Parathyroid adenoma (tissue), 2 donors: ENCODE data around the gene CPLX3.

ENCODE experiments used
- H2AFZ ChIP-seq: fragments of 300-600 bp; sonication (generic); one replicate; pipeline ENCODE4 v1.7.0; 2017; ENCODE audit warnings: antibody characterized with exemption, mild to moderate bottlenecking
- H3K27ac ChIP-seq: fragments of 300-600 bp; sonication (generic); one replicate; pipeline ENCODE4 v1.7.0; 2017
- H3K27me3 ChIP-seq: fragments of 300-600 bp; sonication (generic); one replicate; pipeline ENCODE4 v1.7.0; 2017; ENCODE audit warnings: low read length; ENCODE audit not compliant: control insufficient read depth, insufficient read depth
- H3K36me3 ChIP-seq: fragments of 300-600 bp; sonication (generic); one replicate; pipeline ENCODE4 v1.7.0; 2017; ENCODE audit warnings: low read length; ENCODE audit not compliant: control insufficient read depth, insufficient read depth
- H3K4me1 ChIP-seq: fragments of 300-600 bp; sonication (generic); one replicate; pipeline ENCODE4 v1.7.0; 2017; ENCODE audit warnings: control low read depth
- H3K4me2 ChIP-seq: fragments of 300-600 bp; sonication (generic); one replicate; pipeline ENCODE4 v1.7.0; 2017; ENCODE audit warnings: low read length
- H3K4me3 ChIP-seq: fragments of 300-600 bp; sonication (generic); one replicate; pipeline ENCODE4 v1.7.0; 2017; ENCODE audit warnings: low read depth, low read length
- H3K79me2 ChIP-seq: fragments of 300-600 bp; sonication (generic); one replicate; pipeline ENCODE4 v1.7.0; 2017; ENCODE audit warnings: control low read depth
- H3K9ac ChIP-seq: fragments of 300-600 bp; sonication (generic); one replicate; pipeline ENCODE4 v1.7.0; 2017; ENCODE audit warnings: mild to moderate bottlenecking
- H3K9me3 ChIP-seq: fragments of 300-600 bp; sonication (generic); one replicate; pipeline ENCODE4 v1.7.0; 2017; ENCODE audit warnings: low read length; ENCODE audit not compliant: control insufficient read depth
- CTCF ChIP-seq: fragments of 300-600 bp; sonication (generic); IDR thresholded peaks from one replicate; pipeline ENCODE4 v1.7.0; 2017; ENCODE audit warnings: antibody characterized with exemption, mild to moderate bottlenecking
- donor health status: primary hyperparathyroidism.

The CPLX3 gene

GRCh38 chr15:74786551-74787165 lies 39.8 kb upstream of the CPLX3 start:
- Histone ChIP-seq H3K4me3 (no peak overlapping the region), H3K27ac (peak overlapping the region; percentile 9), H3K27me3 (no peaks in the 10 kb centered on the region), H3K9me3 (no peaks in the 10 kb centered on the region), H3K36me3 (no peaks in the 10 kb centered on the region), H3K4me2 (no peak overlapping the region), H3K9ac (no peak overlapping the region), H3K79me2 (peaks cover 5% of the 10 kb centered on the region), H3K4me1 (peaks cover 10% of the 10 kb centered on the region), H2AFZ (no peak overlapping the region)
- TF ChIP-seq CTCF = no peak

- H3K9me3 ChIP-seq = no peaks in the 10 kb centered on the region
- no peak overlapping the region for H2AFZ ChIP-seq
- peaks cover 11% of the 10 kb centered on the region for H3K79me2 ChIP-seq
- H3K27me3 ChIP-seq = no peaks in the 10 kb centered on the region
- no peak for TF ChIP-seq CTCF
- H3K4me3 ChIP-seq = no peak overlapping the region
- peak overlapping the region; percentile 11 for H3K27ac ChIP-seq
- H3K36me3 ChIP-seq = no peaks in the 10 kb centered on the region
- H3K4me1 ChIP-seq = peaks cover 10% of the 10 kb centered on the region
- no peak overlapping the region for H3K4me2 ChIP-seq
- no peak overlapping the region for H3K9ac ChIP-seq
These were observed 39.0 kb upstream of the CPLX3 start for GRCh38 chr15:74787251-74788041.

- H3K4me2 ChIP-seq = peak overlapping the region; percentile 56
- H3K36me3 ChIP-seq = no peaks in the 10 kb centered on the region
- no peak overlapping the region for H3K4me3 ChIP-seq
- TF ChIP-seq CTCF = no peak
- H3K9ac ChIP-seq = no peak overlapping the region
- peaks cover 17% of the 10 kb centered on the region for H3K79me2 ChIP-seq
- peak overlapping the region; percentile 11 for H3K27ac ChIP-seq
- no peaks in the 10 kb centered on the region for H3K27me3 ChIP-seq
- peaks cover 10% of the 10 kb centered on the region for H3K4me1 ChIP-seq
- H2AFZ ChIP-seq = no peak overlapping the region
- no peaks in the 10 kb centered on the region for H3K9me3 ChIP-seq
These were observed 38.3 kb upstream of the CPLX3 start for GRCh38 chr15:74788042-74788682.

GRCh38 chr15:74788683-74789151 lies 37.7 kb upstream of the CPLX3 start:
- Histone ChIP-seq H3K4me1 (peaks cover 10% of the 10 kb centered on the region), H3K79me2 (peaks cover 20% of the 10 kb centered on the region), H3K4me2 (peak overlapping the region; percentile 56), H3K9ac (no peak overlapping the region), H3K36me3 (no peaks in the 10 kb centered on the region), H3K9me3 (no peaks in the 10 kb centered on the region), H2AFZ (no peak overlapping the region), H3K4me3 (no peak overlapping the region), H3K27ac (peak overlapping the region; percentile 0), H3K27me3 (no peaks in the 10 kb centered on the region)
- TF ChIP-seq CTCF = no peak
